GM23338 (cell line): Measurements from ENCODE around the gene MFSD2B. TPM values are rescaled to one million over a fixed set of nuclear protein-coding genes. Genes with fewer than 3 reads are reported as not detected.

Experiments used
- ATAC-seq: fragments of 200-7000 bp; cut with Tn5 transposase; 3 replicates; pipeline ENCODE4 v1.9.1; 2020
- DNase-seq: peaks from one replicate; pipeline ENCODE4 v3.0.0-alpha.2; 2015; ENCODE audit warnings: low spot score
- H2AFZ ChIP-seq: fragments of 200-600 bp; sonication (generic); 2 replicates; pipeline ENCODE4 v1.8.0; 2016; ENCODE audit warnings: antibody characterized with exemption, mild to moderate bottlenecking, moderate library complexity
- H3F3A ChIP-seq: fragments of 200-600 bp; sonication (generic); replicated peaks from 2 replicates; pipeline ENCODE4 v1.8.0; 2017; ENCODE audit warnings: antibody characterized with exemption, mixed run types, low read depth
- H3K27ac ChIP-seq: fragments of 200-600 bp; sonication (generic); 2 replicates; pipeline ENCODE4 v1.6.1; 2016; ENCODE audit warnings: low read depth
- H3K27me3 ChIP-seq: fragments of 200-600 bp; sonication (generic); 2 replicates; pipeline ENCODE4 v1.8.0; 2016; ENCODE audit warnings: mild to moderate bottlenecking, mixed run types, moderate library complexity; ENCODE audit not compliant: insufficient read depth
- H3K36me3 ChIP-seq: fragments of 200-600 bp; sonication (generic); 2 replicates; pipeline ENCODE4 v1.8.0; 2016; ENCODE audit warnings: mild to moderate bottlenecking; ENCODE audit not compliant: insufficient read depth
- H3K4me1 ChIP-seq: fragments of 200-600 bp; sonication (generic); 2 replicates; pipeline ENCODE4 v1.8.0; 2016; ENCODE audit warnings: mild to moderate bottlenecking, moderate library complexity; ENCODE audit not compliant: insufficient read depth
- H3K4me2 ChIP-seq: fragments of 200-600 bp; sonication (generic); 2 replicates; pipeline ENCODE4 v1.7.1; 2017; ENCODE audit warnings: mixed run types
- H3K4me3 ChIP-seq: fragments of 200-600 bp; sonication (generic); 2 replicates; pipeline ENCODE4 v1.6.1; 2016; ENCODE audit warnings: mixed run types
- H3K79me2 ChIP-seq: fragments of 200-600 bp; sonication (generic); replicated peaks from 2 replicates; pipeline ENCODE4 v1.8.0; 2017; ENCODE audit warnings: mild to moderate bottlenecking; ENCODE audit not compliant: insufficient read depth
- H3K9me2 ChIP-seq: fragments of 200-600 bp; sonication (generic); 2 replicates; pipeline ENCODE4 v1.8.0; 2017; ENCODE audit not compliant: insufficient read depth
- H4K20me1 ChIP-seq: fragments of 200-600 bp; sonication (generic); replicated peaks from 2 replicates; pipeline ENCODE4 v1.8.0; 2017; ENCODE audit warnings: mild to moderate bottlenecking; ENCODE audit not compliant: insufficient read depth
- H3K27ac Mint-ChIP-seq: 2 replicates; pipeline ENCODE4 v1.8.0; 2020; ENCODE audit warnings: inconsistent platforms, mild to moderate bottlenecking, moderate library complexity, mixed read lengths
- H3K27me3 Mint-ChIP-seq: 3 replicates; pipeline ENCODE4 v1.8.0; 2022; ENCODE audit warnings: low read depth, mild to moderate bottlenecking, moderate library complexity, mixed read lengths, inconsistent platforms; ENCODE audit not compliant: insufficient read depth, poor library complexity
- H3K36me3 Mint-ChIP-seq: 3 replicates; pipeline ENCODE4 v1.8.0; 2021; ENCODE audit warnings: low read depth, mild to moderate bottlenecking, inconsistent platforms, moderate library complexity, mixed read lengths
- H3K4me1 Mint-ChIP-seq: 3 replicates; pipeline ENCODE4 v1.8.0; 2020; ENCODE audit warnings: mild to moderate bottlenecking, inconsistent platforms, mixed read lengths
- H3K4me3 Mint-ChIP-seq: 3 replicates; pipeline ENCODE4 v1.8.0; 2021; ENCODE audit warnings: moderate library complexity, mild to moderate bottlenecking, inconsistent platforms, mixed read lengths
- H3K9me3 Mint-ChIP-seq: 3 replicates; pipeline ENCODE4 v1.8.0; 2020; ENCODE audit warnings: moderate library complexity, mild to moderate bottlenecking, inconsistent platforms, mixed read lengths
- CREB1 ChIP-seq: fragments of 250-450 bp; sonication (Bioruptor Pico); IDR thresholded peaks from 2 replicates; pipeline ENCODE4 v1.5.0; 2020; ENCODE audit warnings: low read depth, mild to moderate bottlenecking, moderate library complexity
- EZH2 ChIP-seq: fragments of 200-600 bp; sonication (generic); IDR thresholded peaks from one replicate; pipeline ENCODE4 v1.8.0; 2017; ENCODE audit warnings: antibody characterized with exemption, mild to moderate bottlenecking, low read depth; ENCODE audit not compliant: unreplicated experiment
- EZH2phosphoT487 ChIP-seq: fragments of 200-600 bp; sonication (generic); IDR thresholded peaks from one replicate; pipeline ENCODE4 v1.8.1; 2018; ENCODE audit warnings: antibody characterized with exemption; ENCODE audit not compliant: unreplicated experiment
- JUNB ChIP-seq: IDR thresholded peaks from one replicate; pipeline ENCODE4 v1.6.1; 2016; ENCODE audit warnings: antibody characterized with exemption; ENCODE audit not compliant: unreplicated experiment
- NANOG ChIP-seq: IDR thresholded peaks from 2 replicates; pipeline ENCODE4 v1.6.1; 2016; ENCODE audit warnings: antibody characterized with exemption, borderline replicate concordance
- POLR2AphosphoS5 ChIP-seq: IDR thresholded peaks from 2 replicates; pipeline ENCODE4 v1.6.1; 2016; ENCODE audit warnings: antibody characterized with exemption, low read depth
- REST ChIP-seq: IDR thresholded peaks from one replicate; pipeline ENCODE4 v1.6.1; 2018; ENCODE audit warnings: antibody characterized with exemption; ENCODE audit not compliant: unreplicated experiment
- STAT1 ChIP-seq: IDR thresholded peaks from one replicate; pipeline ENCODE4 v1.6.1; 2016; ENCODE audit warnings: antibody characterized with exemption; ENCODE audit not compliant: unreplicated experiment
- ZNF114 ChIP-seq: fragments of 250-450 bp; sonication (Bioruptor Pico); IDR thresholded peaks from 2 replicates; pipeline ENCODE4 v1.5.0; 2020; ENCODE audit warnings: mild to moderate bottlenecking, moderate library complexity
- ZNF331 ChIP-seq: fragments of 250-450 bp; sonication (Bioruptor Pico); IDR thresholded peaks from 2 replicates; pipeline ENCODE4 v1.5.0; 2020; ENCODE audit warnings: low read depth, mild to moderate bottlenecking, moderate library complexity
- polyA plus RNA-seq: library from polyadenylated mRNA; unstranded; fragments of >200 nt; fragmentation: Nextera tagmentation; extraction: Ambion mirVana; gene quantifications from 2 replicates; pipeline ENCODE4 v1.2.1, GENCODE V29; 2016
- total RNA-seq: library from RNA; depleted of rRNA; stranded (reverse); fragments of >200 nt; shearing (Covaris generic); gene quantifications from 2 replicates; pipeline ENCODE4 v1.2.3, GENCODE V29; 2014
- TF ChIP-seq, protein P1 (sequence below): IDR thresholded peaks from 2 replicates; pipeline ENCODE4 v1.6.1; 2016; ENCODE audit warnings: antibody characterized with exemption
- TF ChIP-seq, protein P2 (sequence below), 2 experiments: fragments of 200-600 bp in 1 of 2; sonication (generic) in 1 of 2; conservative IDR thresholded peaks; 2 replicates each; pipeline versions ENCODE4 v1.5.1 to v1.6.1; 2016 to 2017; ENCODE audit warnings: antibody characterized with exemption in 2 of 2, low read depth in 2 of 2, mild to moderate bottlenecking in 2 of 2, moderate library complexity in 1 of 2

MFSD2B gene
- total and polyA plus RNA-seq, 2 experiments from 2014 or later: 0.21 to 2.3 TPM

- no peak overlapping the region for H3K4me3 ChIP-seq
- peaks cover 2% of the 10 kb centered on the region for H3K27me3 Mint-ChIP-seq
- no peak overlapping the region for H2AFZ ChIP-seq
- TF ChIP-seq JUNB: no peak
- no peak for TF ChIP-seq EZH2phosphoT487
- TF ChIP-seq STAT1: no peak
- TF ChIP-seq REST: no peak
- H3F3A ChIP-seq: no peaks in the 10 kb centered on the region
- ATAC-seq (no peak), DNase-seq (no peak)
- no peak overlapping the region for H3K4me3 Mint-ChIP-seq
- no peak overlapping the region for H3K27ac Mint-ChIP-seq
- H3K27ac ChIP-seq: no peak overlapping the region
- peaks cover 11% of the 10 kb centered on the region; the same call in 1 of the 2 replicates for H3K36me3 ChIP-seq
- no peaks in the 10 kb centered on the region for H4K20me1 ChIP-seq
- no peaks in the 10 kb centered on the region for H3K79me2 ChIP-seq
- no peaks in the 10 kb centered on the region for H3K4me1 ChIP-seq
- no peaks in the 10 kb centered on the region for H3K9me3 Mint-ChIP-seq
- no peaks in the 10 kb centered on the region for H3K4me1 Mint-ChIP-seq
- no peaks in the 10 kb centered on the region for H3K9me2 ChIP-seq
- peaks cover 23% of the 10 kb centered on the region for H3K36me3 Mint-ChIP-seq
- no peak overlapping the region for H3K4me2 ChIP-seq
- H3K27me3 ChIP-seq: no peaks in the 10 kb centered on the region
Observed at GRCh38 chr2:24058564-24059271, 48.8 kb downstream of the MFSD2B start.

- Histone ChIP-seq H2AFZ (no peak overlapping the region), H3K27ac (no peak overlapping the region), H3K79me2 (peaks cover under 1% of the 10 kb centered on the region; the same call in 1 of the 2 replicates), H3K4me2 (no peak overlapping the region), H4K20me1 (no peaks in the 10 kb centered on the region; the same call in 1 of the 2 replicates), H3K27me3 (no peaks in the 10 kb centered on the region), H3F3A (0 out of 2 replicates have a peak, but pooled peaks cover 3% of the 10 kb centered on the region), H3K4me3 (no peak overlapping the region), H3K9me2 (no peaks in the 10 kb centered on the region), H3K36me3 (peaks cover 30% of the 10 kb centered on the region), H3K4me1 (no peaks in the 10 kb centered on the region)
- DNase-seq (no peak), ATAC-seq (no peak)
- no peaks in the 10 kb centered on the region for H3K9me3 Mint-ChIP-seq
- H3K36me3 Mint-ChIP-seq: peaks cover 53% of the 10 kb centered on the region
- no peak overlapping the region for H3K4me3 Mint-ChIP-seq
- H3K27ac Mint-ChIP-seq: no peak overlapping the region
- peaks cover 2% of the 10 kb centered on the region for H3K27me3 Mint-ChIP-seq
- no peaks in the 10 kb centered on the region for H3K4me1 Mint-ChIP-seq
- TF ChIP-seq JUNB (no peak), ZNF114 (CRISPR knock-in tag) (no peak), EZH2phosphoT487 (no peak), EZH2 (no peak), ZNF331 (CRISPR knock-in tag) (no peak), CREB1 (CRISPR knock-in tag) (no peak), STAT1 (no peak), POLR2AphosphoS5 (no peak), NANOG (no peak)
- TF ChIP-seq, protein P1, sequence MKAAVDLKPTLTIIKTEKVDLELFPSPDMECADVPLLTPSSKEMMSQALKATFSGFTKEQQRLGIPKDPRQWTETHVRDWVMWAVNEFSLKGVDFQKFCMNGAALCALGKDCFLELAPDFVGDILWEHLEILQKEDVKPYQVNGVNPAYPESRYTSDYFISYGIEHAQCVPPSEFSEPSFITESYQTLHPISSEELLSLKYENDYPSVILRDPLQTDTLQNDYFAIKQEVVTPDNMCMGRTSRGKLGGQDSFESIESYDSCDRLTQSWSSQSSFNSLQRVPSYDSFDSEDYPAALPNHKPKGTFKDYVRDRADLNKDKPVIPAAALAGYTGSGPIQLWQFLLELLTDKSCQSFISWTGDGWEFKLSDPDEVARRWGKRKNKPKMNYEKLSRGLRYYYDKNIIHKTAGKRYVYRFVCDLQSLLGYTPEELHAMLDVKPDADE: no peak
- TF ChIP-seq, protein P2, sequence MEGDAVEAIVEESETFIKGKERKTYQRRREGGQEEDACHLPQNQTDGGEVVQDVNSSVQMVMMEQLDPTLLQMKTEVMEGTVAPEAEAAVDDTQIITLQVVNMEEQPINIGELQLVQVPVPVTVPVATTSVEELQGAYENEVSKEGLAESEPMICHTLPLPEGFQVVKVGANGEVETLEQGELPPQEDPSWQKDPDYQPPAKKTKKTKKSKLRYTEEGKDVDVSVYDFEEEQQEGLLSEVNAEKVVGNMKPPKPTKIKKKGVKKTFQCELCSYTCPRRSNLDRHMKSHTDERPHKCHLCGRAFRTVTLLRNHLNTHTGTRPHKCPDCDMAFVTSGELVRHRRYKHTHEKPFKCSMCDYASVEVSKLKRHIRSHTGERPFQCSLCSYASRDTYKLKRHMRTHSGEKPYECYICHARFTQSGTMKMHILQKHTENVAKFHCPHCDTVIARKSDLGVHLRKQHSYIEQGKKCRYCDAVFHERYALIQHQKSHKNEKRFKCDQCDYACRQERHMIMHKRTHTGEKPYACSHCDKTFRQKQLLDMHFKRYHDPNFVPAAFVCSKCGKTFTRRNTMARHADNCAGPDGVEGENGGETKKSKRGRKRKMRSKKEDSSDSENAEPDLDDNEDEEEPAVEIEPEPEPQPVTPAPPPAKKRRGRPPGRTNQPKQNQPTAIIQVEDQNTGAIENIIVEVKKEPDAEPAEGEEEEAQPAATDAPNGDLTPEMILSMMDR (conservative IDR thresholded peaks at IDR 0.05; ENCODE audit: low read depth in 2 of 2): no peak
Observed at GRCh38 chr2:24065341-24065740, 55.5 kb downstream of the MFSD2B start.
